ENCODE data around the gene DUSP7. TPM values are rescaled to one million over a fixed set of nuclear protein-coding genes. Genes with fewer than 3 reads are reported as not detected.

DUSP7 gene
- total RNA-seq, 2 donors from 2014 or later: 9.1 to 34.0 TPM

- Histone ChIP-seq H3K4me1 (replicated peaks) (no peaks in the 10 kb centered on the region), H3K36me3 (no peaks in the 10 kb centered on the region), H3K4me3 (no peak overlapping the region), H3K27me3 (replicated peaks; ENCODE audit: insufficient read depth) (no peaks in the 10 kb centered on the region), H3K27ac (no peak overlapping the region), H3K9me3 (no peaks in the 10 kb centered on the region)
- no peak for DNase-seq (ENCODE audit: low spot score)
- intact Hi-C loops (cut with DNase I): no loop called here
- 66% methylated on average over 8 of the region's 8 CpGs for WGBS
- TF ChIP-seq POLR2AphosphoS5 (IDR thresholded peaks at IDR 0.05) (no peak), POLR2A (IDR thresholded peaks at IDR 0.05) (no peak), CTCF (IDR thresholded peaks at IDR 0.05) (no peak)
These were observed 15.8 kb downstream of the DUSP7 start for GRCh38 chr3:52040600-52040999.

GRCh38 chr3:52039846-52040245, 16.5 kb downstream of the DUSP7 start:
- Histone ChIP-seq H3K27me3 (replicated peaks; ENCODE audit: insufficient read depth) (no peaks in the 10 kb centered on the region), H3K36me3 (no peaks in the 10 kb centered on the region), H3K9me3 (no peaks in the 10 kb centered on the region), H3K4me1 (replicated peaks) (no peaks in the 10 kb centered on the region), H3K4me3 (no peak overlapping the region), H3K27ac (peak overlapping the region; percentile 15 to 30)
- 28% methylated on average over 17 of the region's 17 CpGs for WGBS
- intact Hi-C loops (cut with DNase I): no loop called here
- DNase-seq (ENCODE audit: low spot score): peak; percentile 79
- TF ChIP-seq POLR2A (IDR thresholded peaks at IDR 0.05) (peak; percentile 26), POLR2AphosphoS5 (IDR thresholded peaks at IDR 0.05) (peak; percentile 35), CTCF (IDR thresholded peaks at IDR 0.05) (no peak)

GRCh38 chr3:52039426-52039825, 16.9 kb downstream of the DUSP7 start:
- H3K27ac ChIP-seq: peak overlapping the region; percentile 15 to 30
- no peaks in the 10 kb centered on the region for H3K27me3 ChIP-seq (replicated peaks; ENCODE audit: insufficient read depth)
- H3K36me3 ChIP-seq: no peaks in the 10 kb centered on the region
- H3K4me1 ChIP-seq (replicated peaks): no peaks in the 10 kb centered on the region
- intact Hi-C loops (cut with DNase I): no loop called here
- H3K9me3 ChIP-seq: no peaks in the 10 kb centered on the region
- no peak for TF ChIP-seq CTCF (IDR thresholded peaks at IDR 0.05)
- no peak for TF ChIP-seq POLR2AphosphoS5 (IDR thresholded peaks at IDR 0.05)
- no peak for TF ChIP-seq POLR2A (IDR thresholded peaks at IDR 0.05)
- no peak overlapping the region for H3K4me3 ChIP-seq
- WGBS: 91% methylated on average over 4 of the region's 4 CpGs
- DNase-seq (ENCODE audit: low spot score): no peak

GRCh38 chr3:52038227-52038626, 18.1 kb downstream of the DUSP7 start:
- intact Hi-C loops (cut with DNase I): no loop called here
- DNase-seq (ENCODE audit: low spot score): no peak
- Histone ChIP-seq H3K27me3 (replicated peaks; ENCODE audit: insufficient read depth) (no peaks in the 10 kb centered on the region), H3K4me3 (no peak overlapping the region), H3K36me3 (no peaks in the 10 kb centered on the region), H3K9me3 (no peaks in the 10 kb centered on the region), H3K4me1 (replicated peaks) (no peaks in the 10 kb centered on the region), H3K27ac (no peak overlapping the region)
- WGBS: 88% methylated on average over 6 of the region's 6 CpGs
- TF ChIP-seq CTCF (IDR thresholded peaks at IDR 0.05) (no peak), POLR2A (IDR thresholded peaks at IDR 0.05) (no peak), POLR2AphosphoS5 (IDR thresholded peaks at IDR 0.05) (no peak)

GRCh38 chr3:52037291-52037690, 19.1 kb downstream of the DUSP7 start:
- H3K4me3 ChIP-seq: no peak overlapping the region
- intact Hi-C loops (cut with DNase I): no loop called here
- H3K9me3 ChIP-seq: no peaks in the 10 kb centered on the region
- H3K27ac ChIP-seq: no peak overlapping the region
- TF ChIP-seq CTCF (IDR thresholded peaks at IDR 0.05) (no peak), POLR2AphosphoS5 (IDR thresholded peaks at IDR 0.05) (no peak), POLR2A (IDR thresholded peaks at IDR 0.05) (no peak)
- WGBS: 91% methylated on average over 4 of the region's 4 CpGs
- DNase-seq (ENCODE audit: low spot score): no peak
- no peaks in the 10 kb centered on the region for H3K36me3 ChIP-seq
- no peaks in the 10 kb centered on the region for H3K4me1 ChIP-seq (replicated peaks)
- H3K27me3 ChIP-seq (replicated peaks; ENCODE audit: insufficient read depth): no peaks in the 10 kb centered on the region
